ENCODE data around the gene PCSK5. TPM values are rescaled to one million over a fixed set of nuclear protein-coding genes. Genes with fewer than 3 reads are reported as not detected.
"Not testable (repeated sequence)": the region's sequence is repeated elsewhere in the genome, so short reads cannot be mapped to it uniquely, and the experiment has no call there.

The PCSK5 gene
- polyA plus RNA-seq, 1 experiment = 1.6 TPM

DNA sequence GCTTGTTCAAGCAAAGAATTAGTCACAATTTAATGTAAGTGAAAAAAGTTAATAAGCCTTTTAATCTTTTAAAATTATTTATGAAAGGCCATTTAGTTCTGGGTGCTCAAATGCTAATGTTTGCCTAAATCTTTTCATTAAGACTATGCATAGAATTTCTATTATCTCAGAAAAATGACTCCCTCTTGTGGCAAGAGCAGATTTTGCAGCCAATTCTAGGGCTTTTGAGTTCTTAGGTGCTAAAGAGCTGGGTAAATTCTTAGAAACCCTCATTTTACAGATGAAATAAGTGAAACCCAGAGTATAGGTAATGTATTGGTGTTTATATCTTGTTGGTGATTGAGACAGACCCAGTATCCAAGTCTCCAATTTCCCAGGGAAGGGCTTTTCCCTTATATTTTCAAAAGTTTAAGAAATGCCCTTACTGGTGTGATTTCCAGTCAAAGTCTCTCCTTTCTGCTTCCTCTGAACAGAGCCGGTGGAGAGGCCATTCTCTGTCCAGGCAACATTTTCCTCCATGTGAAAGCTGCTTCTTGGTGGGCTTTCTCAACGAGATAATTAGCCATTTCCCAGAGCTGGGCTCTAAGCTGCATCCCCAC is 24.1 kb upstream of the PCSK5 start:
- ChIA-PET POLR2A (no interaction called here), CTCF (interaction anchor here (0.5 to 2.8 kb wide), 21 partner anchors 8 to 1093 kb away, joined by 3 to 24 read pairs (median 4); partner anchors contain the start of gene PCSK5)
- no peak overlapping the region for H3K27ac ChIP-seq (ENCODE audit: low read depth, low read length)
- DNase-seq (ENCODE audit: low read depth, low spot score) = no peak
- no peak overlapping the region for H3K4me3 ChIP-seq (ENCODE audit: low read depth, low read length)
- H3K27me3 ChIP-seq (ENCODE audit: control insufficient read depth, insufficient read depth, low read length) = no peaks in the 10 kb centered on the region
- TF ChIP-seq, protein P1, sequence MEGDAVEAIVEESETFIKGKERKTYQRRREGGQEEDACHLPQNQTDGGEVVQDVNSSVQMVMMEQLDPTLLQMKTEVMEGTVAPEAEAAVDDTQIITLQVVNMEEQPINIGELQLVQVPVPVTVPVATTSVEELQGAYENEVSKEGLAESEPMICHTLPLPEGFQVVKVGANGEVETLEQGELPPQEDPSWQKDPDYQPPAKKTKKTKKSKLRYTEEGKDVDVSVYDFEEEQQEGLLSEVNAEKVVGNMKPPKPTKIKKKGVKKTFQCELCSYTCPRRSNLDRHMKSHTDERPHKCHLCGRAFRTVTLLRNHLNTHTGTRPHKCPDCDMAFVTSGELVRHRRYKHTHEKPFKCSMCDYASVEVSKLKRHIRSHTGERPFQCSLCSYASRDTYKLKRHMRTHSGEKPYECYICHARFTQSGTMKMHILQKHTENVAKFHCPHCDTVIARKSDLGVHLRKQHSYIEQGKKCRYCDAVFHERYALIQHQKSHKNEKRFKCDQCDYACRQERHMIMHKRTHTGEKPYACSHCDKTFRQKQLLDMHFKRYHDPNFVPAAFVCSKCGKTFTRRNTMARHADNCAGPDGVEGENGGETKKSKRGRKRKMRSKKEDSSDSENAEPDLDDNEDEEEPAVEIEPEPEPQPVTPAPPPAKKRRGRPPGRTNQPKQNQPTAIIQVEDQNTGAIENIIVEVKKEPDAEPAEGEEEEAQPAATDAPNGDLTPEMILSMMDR (IDR thresholded peaks at IDR 0.05; ENCODE audit: low read depth, low read length) = peak; percentile 75
- H3K9me3 ChIP-seq (ENCODE audit: control insufficient read depth, insufficient read depth, low read length) = no peaks in the 10 kb centered on the region

DNA sequence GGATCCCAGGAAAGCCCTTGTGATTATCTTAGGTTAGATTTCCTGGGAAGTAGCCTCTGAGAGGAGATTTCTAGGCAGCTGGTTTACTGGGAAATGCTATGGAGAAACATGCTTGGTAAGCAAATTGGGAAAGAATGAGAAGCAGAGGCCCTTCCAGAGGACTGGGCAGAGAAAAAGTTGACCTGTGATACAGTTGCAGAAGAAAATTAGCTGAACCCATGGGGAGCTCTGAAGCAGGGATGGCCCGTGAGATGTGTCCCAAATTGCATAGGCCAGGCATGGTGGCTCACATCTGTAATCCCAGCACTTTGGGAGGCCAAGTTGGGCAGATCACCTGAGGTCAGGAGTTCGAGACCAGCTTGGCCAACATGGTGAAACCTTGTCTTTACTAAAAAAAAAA is 21.9 kb upstream of the PCSK5 start:
- H3K9me3 ChIP-seq (ENCODE audit: control insufficient read depth, insufficient read depth, low read length); H3K27ac ChIP-seq (ENCODE audit: low read depth, low read length); H3K27me3 ChIP-seq (ENCODE audit: control insufficient read depth, insufficient read depth, low read length); H3K4me3 ChIP-seq (ENCODE audit: low read depth, low read length); DNase-seq (ENCODE audit: low read depth, low spot score); POLR2A ChIA-PET: not testable (repeated sequence)
- CTCF ChIA-PET = interaction anchor here (2.8 kb wide), 1 partner anchor 434 kb away, joined by 24 read pairs; no protein-coding TSS in a partner anchor

DNA sequence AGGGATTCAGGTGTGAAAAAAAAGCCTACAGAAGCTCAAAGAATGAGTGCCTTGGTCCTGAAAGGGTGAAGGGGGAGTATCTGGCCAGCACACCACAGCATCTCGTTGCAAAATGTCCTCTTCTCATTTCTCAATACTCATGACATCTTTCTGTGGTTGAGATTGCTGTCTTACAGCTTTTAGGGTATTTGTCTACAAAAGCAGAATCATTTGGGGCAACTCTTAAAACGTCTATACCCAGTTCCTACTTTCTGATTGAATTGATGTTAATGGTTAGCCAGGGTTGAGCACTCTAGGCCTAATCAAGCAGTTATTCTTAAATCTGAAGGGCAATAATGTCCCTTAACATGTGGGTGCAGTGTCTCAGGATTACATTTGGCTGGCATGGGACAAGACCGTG is 21.2 kb upstream of the PCSK5 start:
- no peak for DNase-seq (ENCODE audit: low read depth, low spot score)
- ChIA-PET POLR2A (no interaction called here), CTCF (interaction anchor here (0.8 to 1.0 kb wide), 2 partner anchors 21 to 433 kb away, joined by 3 to 6 read pairs; no protein-coding TSS in a partner anchor)
- TF ChIP-seq, protein P1 (IDR thresholded peaks at IDR 0.05; ENCODE audit: low read depth, low read length) = no peak
- H3K9me3 ChIP-seq (ENCODE audit: control insufficient read depth, insufficient read depth, low read length) = no peaks in the 10 kb centered on the region
- H3K27me3 ChIP-seq (ENCODE audit: control insufficient read depth, insufficient read depth, low read length) = no peaks in the 10 kb centered on the region
- no peak overlapping the region for H3K4me3 ChIP-seq (ENCODE audit: low read depth, low read length)
- H3K27ac ChIP-seq (ENCODE audit: low read depth, low read length) = no peak overlapping the region

DNA sequence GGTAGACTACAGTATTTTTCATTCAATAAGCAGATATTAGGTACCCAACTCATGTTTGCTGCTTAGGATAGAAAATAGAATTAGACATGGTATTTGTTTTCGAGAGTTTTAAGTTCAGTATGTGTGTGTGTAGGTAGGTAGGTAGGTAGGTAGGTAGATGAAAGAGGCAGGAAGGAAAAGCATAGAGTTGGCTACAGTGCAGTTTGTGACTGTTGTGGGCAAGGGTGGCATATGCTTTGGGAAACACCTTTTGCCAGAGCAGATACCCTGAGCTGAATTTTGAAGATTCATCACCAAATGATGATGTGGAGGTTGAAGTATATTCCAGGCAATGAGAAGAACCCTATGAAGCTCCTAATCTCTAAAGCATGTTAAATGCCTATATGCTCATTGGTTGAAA is 20.0 kb upstream of the PCSK5 start:
- TF ChIP-seq, protein P1 (IDR thresholded peaks at IDR 0.05; ENCODE audit: low read depth, low read length) = no peak
- POLR2A ChIA-PET = no interaction called here
- DNase-seq (ENCODE audit: low read depth, low spot score) = no peak
- H3K27me3 ChIP-seq (ENCODE audit: control insufficient read depth, insufficient read depth, low read length) = no peaks in the 10 kb centered on the region
- CTCF ChIA-PET = no interaction called here
- H3K4me3 ChIP-seq (ENCODE audit: low read depth, low read length) = no peak overlapping the region
- H3K9me3 ChIP-seq (ENCODE audit: control insufficient read depth, insufficient read depth, low read length) = no peaks in the 10 kb centered on the region
- no peak overlapping the region for H3K27ac ChIP-seq (ENCODE audit: low read depth, low read length)

DNA sequence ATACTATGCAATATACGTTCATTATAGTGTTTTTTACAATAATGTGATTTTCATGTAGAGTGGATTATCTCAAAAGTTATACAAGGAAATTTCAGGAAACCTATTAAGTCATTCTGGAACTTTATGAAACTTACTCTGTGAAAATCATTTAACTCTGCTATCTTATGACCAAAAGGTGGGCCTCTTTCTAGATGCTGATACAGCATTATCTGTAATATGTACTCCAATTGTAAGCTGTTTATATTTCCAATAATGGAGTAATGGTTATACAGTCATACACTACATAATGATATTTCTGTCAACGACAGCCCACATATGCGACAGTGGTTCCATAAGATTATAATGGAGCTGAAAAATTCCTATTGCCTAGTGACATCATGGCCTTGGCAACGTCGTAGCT is 18.8 kb upstream of the PCSK5 start:
- Histone ChIP-seq H3K9me3 (ENCODE audit: control insufficient read depth, insufficient read depth, low read length) (no peaks in the 10 kb centered on the region), H3K27me3 (ENCODE audit: control insufficient read depth, insufficient read depth, low read length) (no peaks in the 10 kb centered on the region), H3K27ac (ENCODE audit: low read depth, low read length) (no peak overlapping the region), H3K4me3 (ENCODE audit: low read depth, low read length) (no peak overlapping the region)
- TF ChIP-seq, protein P1 (IDR thresholded peaks at IDR 0.05; ENCODE audit: low read depth, low read length) = no peak
- no peak for DNase-seq (ENCODE audit: low read depth, low spot score)
- ChIA-PET CTCF (interaction anchor here (0.6 kb wide), 1 partner anchor 431 kb away, joined by 4 read pairs; no protein-coding TSS in a partner anchor), POLR2A (no interaction called here)
